HG03064 (cell line): Measurements from ENCODE around the gene ELL.
"Not testable (repeated sequence)": the region's sequence is repeated elsewhere in the genome, so short reads cannot be mapped to it uniquely, and the experiment has no call there.

Experiments
- ATAC-seq: cut with Tn5 transposase; IDR thresholded peaks from one replicate; pipeline ENCODE4 v1.9.1; 2021; ENCODE audit warnings: low read depth; ENCODE audit not compliant: unreplicated experiment

ELL gene

GRCh38 chr19:18521692-18522123 lies at the start of gene ELL:
Gene ELL, minus strand, starts transcription at chr19:18522070. Its CDS starts 15 bp downstream, at chr19:18522055.
- ATAC-seq: no peak

GRCh38 chr19:18568367-18568766 lies 46.5 kb upstream of the ELL start:
- ATAC-seq: no peak

GRCh38 chr19:18566953-18567352 lies 45.1 kb upstream of the ELL start:
- no peak for ATAC-seq

GRCh38 chr19:18562086-18562485 lies 40.2 kb upstream of the ELL start:
- no peak for ATAC-seq

GRCh38 chr19:18559685-18560084 lies 37.8 kb upstream of the ELL start:
- ATAC-seq: no peak

GRCh38 chr19:18558604-18559003 lies 36.7 kb upstream of the ELL start:
- no peak for ATAC-seq

GRCh38 chr19:18558202-18558555 lies 36.3 kb upstream of the ELL start:
- no peak for ATAC-seq

GRCh38 chr19:18557411-18558201 lies 35.7 kb upstream of the ELL start, which contains the start of gene KXD1:
Gene KXD1, plus strand, starts transcription at chr19:18557870. Its CDS starts 4,187 bp downstream, at chr19:18562057.
- ATAC-seq: peak; percentile 75

- ATAC-seq: no peak
Measured at GRCh38 chr19:18551631-18552030, 29.8 kb upstream of the ELL start.

GRCh38 chr19:18543814-18544475 lies 22.1 kb upstream of the ELL start:
- peak; percentile 46 for ATAC-seq

GRCh38 chr19:18542941-18543813 lies 21.3 kb upstream of the ELL start, which contains the start of gene FKBP8:
Gene FKBP8, minus strand, starts transcription at chr19:18543573. Its CDS starts 1,603 bp downstream, at chr19:18541970.
- peak; percentile 69 for ATAC-seq

- no peak for ATAC-seq
Measured at GRCh38 chr19:18541992-18542940, 20.4 kb upstream of the ELL start.

GRCh38 chr19:18541258-18541991 lies 19.6 kb upstream of the ELL start:
- no peak for ATAC-seq

GRCh38 chr19:18540200-18540599 lies 18.3 kb upstream of the ELL start:
- ATAC-seq: not testable (repeated sequence)

GRCh38 chr19:18539372-18539771 lies 17.5 kb upstream of the ELL start:
- ATAC-seq: no peak

- ATAC-seq: no peak
Measured at GRCh38 chr19:18538115-18538514, 16.2 kb upstream of the ELL start.

- no peak for ATAC-seq
Measured at GRCh38 chr19:18537431-18537830, 15.6 kb upstream of the ELL start.

- ATAC-seq: no peak
Measured at GRCh38 chr19:18536475-18536874, 14.6 kb upstream of the ELL start.

- no peak for ATAC-seq
Measured at GRCh38 chr19:18533058-18533457, 11.2 kb upstream of the ELL start.
